Liver (tissue), 9 donors: ENCODE measurements around the gene TMPRSS11D. TPM values are rescaled to one million over a fixed set of nuclear protein-coding genes. Genes with fewer than 3 reads are reported as not detected.

Experiments used
- DNase-seq: peaks from one replicate; pipeline ENCODE4 v3.0.0-alpha.2; 2017; ENCODE audit warnings: low spot score
- H3K27ac ChIP-seq, 2 donors: one replicate each; pipeline ENCODE4 v1.7.0; 2013; ENCODE audit warnings: inconsistent platforms in 2 of 2, low read length in 2 of 2, control low read depth in 1 of 2, low read depth in 1 of 2, mild to moderate bottlenecking in 1 of 2
- H3K27me3 ChIP-seq, 4 donors: one replicate each; pipeline versions ENCODE4 v1.6.1 to v1.7.0; 2013; ENCODE audit warnings: low read length in 3 of 4, inconsistent platforms in 1 of 4, mild to moderate bottlenecking in 1 of 4, moderate library complexity in 1 of 4; ENCODE audit not compliant: control insufficient read depth in 4 of 4, insufficient read depth in 4 of 4
- H3K36me3 ChIP-seq, 4 donors: one replicate each; pipeline versions ENCODE4 v1.6.1 to v1.7.0; 2013; ENCODE audit warnings: low read length in 3 of 4, mild to moderate bottlenecking in 3 of 4, low read depth in 1 of 4, moderate library complexity in 1 of 4; ENCODE audit not compliant: control insufficient read depth in 4 of 4, insufficient read depth in 3 of 4
- H3K4me1 ChIP-seq, 4 donors: one replicate each; pipeline versions ENCODE4 v1.6.1 to v1.7.0; 2013; ENCODE audit warnings: low read length in 3 of 4, mild to moderate bottlenecking in 3 of 4, moderate library complexity in 1 of 4; ENCODE audit not compliant: control insufficient read depth in 4 of 4, insufficient read depth in 4 of 4
- H3K4me3 ChIP-seq, 3 donors: one replicate each; pipeline versions ENCODE4 v1.6.1 to v1.7.0; 2013; ENCODE audit warnings: low read length in 3 of 3, control low read depth in 1 of 3, low read depth in 1 of 3, mild to moderate bottlenecking in 1 of 3
- H3K9ac ChIP-seq, 2 donors: one replicate each; pipeline ENCODE4 v1.7.0; 2013; ENCODE audit warnings: low read length in 2 of 2, mild to moderate bottlenecking in 2 of 2, moderate library complexity in 2 of 2, control low read depth in 1 of 2, low read depth in 1 of 2
- H3K9me3 ChIP-seq, 4 donors: one replicate each; pipeline versions ENCODE4 v1.6.1 to v1.7.0; 2013; ENCODE audit warnings: low read length in 3 of 4; ENCODE audit not compliant: control insufficient read depth in 4 of 4
- EGR1 ChIP-seq, 2 donors: IDR thresholded peaks; 2 replicates each; pipeline ENCODE4 v1.6.1; 2016 to 2018; ENCODE audit warnings: antibody characterized with exemption in 2 of 2, low read depth in 2 of 2
- FOXA1 ChIP-seq: IDR thresholded peaks from 2 replicates; pipeline ENCODE4 v1.6.1; 2016; ENCODE audit warnings: antibody characterized with exemption
- FOXA2 ChIP-seq: IDR thresholded peaks from 2 replicates; pipeline ENCODE4 v1.6.1; 2016; ENCODE audit warnings: antibody characterized with exemption
- GABPA ChIP-seq, 2 donors: IDR thresholded peaks in 1 of 2; conservative IDR thresholded peaks in 1 of 2; 2 replicates each; pipeline ENCODE4 v1.6.1; 2016; ENCODE audit warnings: antibody characterized with exemption in 2 of 2, mild to moderate bottlenecking in 1 of 2, moderate library complexity in 1 of 2
- HNF4A ChIP-seq, 2 donors: conservative IDR thresholded peaks; 2 replicates each; pipeline ENCODE4 v1.6.1; 2016; ENCODE audit warnings: antibody characterized with exemption in 2 of 2, mild to moderate bottlenecking in 2 of 2
- HNF4G ChIP-seq: IDR thresholded peaks from 2 replicates; pipeline ENCODE4 v1.6.1; 2016; ENCODE audit warnings: antibody characterized with exemption
- JUND ChIP-seq, 2 donors: IDR thresholded peaks; 2 replicates each; pipeline ENCODE4 v1.6.1; 2016; ENCODE audit warnings: antibody characterized with exemption in 2 of 2
- NR2F2 ChIP-seq: IDR thresholded peaks from 2 replicates; pipeline ENCODE4 v1.6.1; 2016; ENCODE audit warnings: antibody characterized with exemption
- RAD21 ChIP-seq, 2 donors: IDR thresholded peaks; 2 replicates each; pipeline ENCODE4 v1.6.1; 2016; ENCODE audit warnings: antibody characterized with exemption in 2 of 2, mild to moderate bottlenecking in 2 of 2
- RXRA ChIP-seq, 2 donors: IDR thresholded peaks; 2 replicates each; pipeline ENCODE4 v1.6.1; 2017 to 2018; ENCODE audit warnings: antibody characterized with exemption in 2 of 2, mild to moderate bottlenecking in 1 of 2
- SP1 ChIP-seq: IDR thresholded peaks from 2 replicates; pipeline ENCODE4 v1.6.1; 2018; ENCODE audit warnings: antibody characterized with exemption, mild to moderate bottlenecking
- TAF1 ChIP-seq: conservative IDR thresholded peaks from 2 replicates; pipeline ENCODE4 v1.6.1; 2016; ENCODE audit warnings: antibody characterized with exemption, mild to moderate bottlenecking
- YY1 ChIP-seq: IDR thresholded peaks from 2 replicates; pipeline ENCODE4 v1.6.1; 2016; ENCODE audit warnings: antibody characterized with exemption, mild to moderate bottlenecking
- ZBTB33 ChIP-seq: IDR thresholded peaks from 2 replicates; pipeline ENCODE4 v1.6.1; 2016; ENCODE audit warnings: antibody characterized with exemption
- WGBS: extraction: QIAGEN DNeasy Blood & Tissue Kit; methylation state at CpG from one replicate; pipeline ENCODE4 v1.1.7; 2013; 5-methylcytosine and 5-hydroxymethylcytosine counted together
- polyA plus RNA-seq, 2 donors: library from polyadenylated mRNA; stranded (reverse) in 1 of 2; unstranded in 1 of 2; fragments of 200-250 nt in 1 of 2; fragments of >200 nt in 1 of 2; fragmentation: Nextera tagmentation in 1 of 2; extraction: Ambion mirVana in 1 of 2; gene quantifications; one replicate each; pipeline versions ENCODE4 v1.2.1 to v1.2.3, GENCODE V29; 2013 to 2015
- total RNA-seq, 2 donors: library from RNA; depleted of rRNA; stranded (reverse); fragments of >200 nt; gene quantifications; one replicate each; pipeline ENCODE4 v1.2.3, GENCODE V29; 2014
- TF ChIP-seq, protein P1 (sequence below): IDR thresholded peaks from 2 replicates; pipeline ENCODE4 v1.6.1; 2016; ENCODE audit warnings: antibody characterized with exemption
- TF ChIP-seq, protein P2 (sequence below): IDR thresholded peaks from 2 replicates; pipeline ENCODE4 v1.6.1; 2016; ENCODE audit warnings: antibody characterized with exemption, mild to moderate bottlenecking
- TF ChIP-seq, protein P3 (sequence below): IDR thresholded peaks from 2 replicates; pipeline ENCODE4 v1.6.1; 2016; ENCODE audit warnings: antibody characterized with exemption
- donor health status: healthy.
- donor health status: healthy.
- donor health status: healthy.
- donor health status: healthy.
- donor health status: healthy.

TMPRSS11D gene
- total and polyA plus RNA-seq, 4 donors, result 0.03 TPM; not detected in 3

- DNase-seq, result no peak
- 75% methylated on average over 6 of the region's 6 CpGs for WGBS
These were observed 22.3 kb downstream of the TMPRSS11D start for GRCh38 chr4:67861513-67861912.

GRCh38 chr4:67853336-67853735, 30.5 kb downstream of the TMPRSS11D start:
- Histone ChIP-seq H3K4me1 (no peaks in the 10 kb centered on the region), H3K27me3 (no peaks in the 10 kb centered on the region), H3K9me3 (peaks cover 0 to 2% (median 0%) of the 10 kb centered on the region in 4 donors), H3K36me3 (no peaks in the 10 kb centered on the region), H3K27ac (no peak overlapping the region), H3K4me3 (no peak overlapping the region), H3K9ac (no peak overlapping the region)
- DNase-seq, result no peak
- WGBS, result 76% methylated on average over 2 of the region's 2 CpGs
- TF ChIP-seq HNF4A (conservative IDR thresholded peaks at IDR 0.05), result no peak
- TF ChIP-seq YY1, result no peak
- no peak for TF ChIP-seq TAF1
- TF ChIP-seq JUND (IDR thresholded peaks at IDR 0.05), result no peak
- TF ChIP-seq, protein P1, sequence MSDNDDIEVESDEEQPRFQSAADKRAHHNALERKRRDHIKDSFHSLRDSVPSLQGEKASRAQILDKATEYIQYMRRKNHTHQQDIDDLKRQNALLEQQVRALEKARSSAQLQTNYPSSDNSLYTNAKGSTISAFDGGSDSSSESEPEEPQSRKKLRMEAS, result no peak
- TF ChIP-seq, protein P2, sequence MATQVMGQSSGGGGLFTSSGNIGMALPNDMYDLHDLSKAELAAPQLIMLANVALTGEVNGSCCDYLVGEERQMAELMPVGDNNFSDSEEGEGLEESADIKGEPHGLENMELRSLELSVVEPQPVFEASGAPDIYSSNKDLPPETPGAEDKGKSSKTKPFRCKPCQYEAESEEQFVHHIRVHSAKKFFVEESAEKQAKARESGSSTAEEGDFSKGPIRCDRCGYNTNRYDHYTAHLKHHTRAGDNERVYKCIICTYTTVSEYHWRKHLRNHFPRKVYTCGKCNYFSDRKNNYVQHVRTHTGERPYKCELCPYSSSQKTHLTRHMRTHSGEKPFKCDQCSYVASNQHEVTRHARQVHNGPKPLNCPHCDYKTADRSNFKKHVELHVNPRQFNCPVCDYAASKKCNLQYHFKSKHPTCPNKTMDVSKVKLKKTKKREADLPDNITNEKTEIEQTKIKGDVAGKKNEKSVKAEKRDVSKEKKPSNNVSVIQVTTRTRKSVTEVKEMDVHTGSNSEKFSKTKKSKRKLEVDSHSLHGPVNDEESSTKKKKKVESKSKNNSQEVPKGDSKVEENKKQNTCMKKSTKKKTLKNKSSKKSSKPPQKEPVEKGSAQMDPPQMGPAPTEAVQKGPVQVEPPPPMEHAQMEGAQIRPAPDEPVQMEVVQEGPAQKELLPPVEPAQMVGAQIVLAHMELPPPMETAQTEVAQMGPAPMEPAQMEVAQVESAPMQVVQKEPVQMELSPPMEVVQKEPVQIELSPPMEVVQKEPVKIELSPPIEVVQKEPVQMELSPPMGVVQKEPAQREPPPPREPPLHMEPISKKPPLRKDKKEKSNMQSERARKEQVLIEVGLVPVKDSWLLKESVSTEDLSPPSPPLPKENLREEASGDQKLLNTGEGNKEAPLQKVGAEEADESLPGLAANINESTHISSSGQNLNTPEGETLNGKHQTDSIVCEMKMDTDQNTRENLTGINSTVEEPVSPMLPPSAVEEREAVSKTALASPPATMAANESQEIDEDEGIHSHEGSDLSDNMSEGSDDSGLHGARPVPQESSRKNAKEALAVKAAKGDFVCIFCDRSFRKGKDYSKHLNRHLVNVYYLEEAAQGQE, result no peak
- no peak for TF ChIP-seq NR2F2
- TF ChIP-seq ZBTB33, result no peak
- no peak for TF ChIP-seq EGR1 (IDR thresholded peaks at IDR 0.05; ENCODE audit: low read depth in 2 of 2)
- TF ChIP-seq RXRA (IDR thresholded peaks at IDR 0.05), result no peak

More at GRCh38 chr4:67861513-67861912, 22.3 kb downstream of the TMPRSS11D start:
- no peak overlapping the region for H3K9ac ChIP-seq
- H3K27ac ChIP-seq, result no peak overlapping the region
- no peaks in the 10 kb centered on the region for H3K36me3 ChIP-seq
- H3K4me1 ChIP-seq, result no peaks in the 10 kb centered on the region
- H3K4me3 ChIP-seq, result no peak overlapping the region
- H3K9me3 ChIP-seq, result peaks cover 0 to 2% (median 0%) of the 10 kb centered on the region in 4 donors
- H3K27me3 ChIP-seq, result no peaks in the 10 kb centered on the region
- TF ChIP-seq JUND (IDR thresholded peaks at IDR 0.05), result no peak
- no peak for TF ChIP-seq SP1
- TF ChIP-seq NR2F2, result no peak
- TF ChIP-seq FOXA1, result no peak
- TF ChIP-seq YY1, result no peak
- TF ChIP-seq RAD21 (IDR thresholded peaks at IDR 0.05), result no peak
- TF ChIP-seq HNF4G, result no peak
- TF ChIP-seq, protein P2, result no peak
- TF ChIP-seq, protein P1, result no peak
- TF ChIP-seq GABPA (IDR thresholded peaks at IDR 0.05 in 1 of 2, conservative IDR thresholded peaks at IDR 0.05 in 1 of 2), result no peak
- no peak for TF ChIP-seq RXRA (IDR thresholded peaks at IDR 0.05)
- no peak for TF ChIP-seq EGR1 (IDR thresholded peaks at IDR 0.05; ENCODE audit: low read depth in 2 of 2)
- TF ChIP-seq FOXA2, result no peak
- TF ChIP-seq TAF1, result no peak
- TF ChIP-seq ZBTB33, result no peak
- TF ChIP-seq, protein P3, sequence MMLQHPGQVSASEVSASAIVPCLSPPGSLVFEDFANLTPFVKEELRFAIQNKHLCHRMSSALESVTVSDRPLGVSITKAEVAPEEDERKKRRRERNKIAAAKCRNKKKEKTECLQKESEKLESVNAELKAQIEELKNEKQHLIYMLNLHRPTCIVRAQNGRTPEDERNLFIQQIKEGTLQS, result no peak
- TF ChIP-seq HNF4A (conservative IDR thresholded peaks at IDR 0.05), result no peak
